RWPE2 (cell line): ENCODE measurements around the gene POU4F1.

Experiments used
- ATAC-seq: fragments of 200-7000 bp; cut with Tn5 transposase; 3 replicates; pipeline ENCODE4 v1.9.1; 2021; ENCODE audit warnings: low read depth
- DNase-seq: peaks from one replicate; pipeline ENCODE4 v3.0.0-alpha.2; 2020; ENCODE audit warnings: low spot score
- H3K27ac ChIP-seq: fragments of 450-650 bp; 2 replicates; pipeline ENCODE4 v1.5.1; 2017; ENCODE audit warnings: mild to moderate bottlenecking; ENCODE audit not compliant: poor library complexity, severe bottlenecking
- H3K27me3 ChIP-seq: fragments of 250-450 bp; sonication (Bioruptor Pico); 2 replicates; pipeline ENCODE4 v1.5.1; 2021; ENCODE audit warnings: mild to moderate bottlenecking, moderate library complexity; ENCODE audit not compliant: insufficient read depth, poor library complexity, severe bottlenecking
- H3K36me3 ChIP-seq: fragments of 250-450 bp; sonication (Bioruptor Pico); 2 replicates; pipeline ENCODE4 v1.5.1; 2020; ENCODE audit warnings: low read depth, mild to moderate bottlenecking, moderate library complexity
- H3K4me1 ChIP-seq: fragments of 250-450 bp; sonication (Bioruptor Pico); 2 replicates; pipeline ENCODE4 v1.5.1; 2021; ENCODE audit warnings: mild to moderate bottlenecking, moderate library complexity; ENCODE audit not compliant: insufficient read depth, poor library complexity, severe bottlenecking
- H3K4me3 ChIP-seq: fragments of 250-450 bp; sonication (Bioruptor Pico); 2 replicates; pipeline ENCODE4 v1.5.1; 2021; ENCODE audit warnings: mild to moderate bottlenecking, moderate library complexity; ENCODE audit not compliant: severe bottlenecking
- H3K9me3 ChIP-seq: fragments of 250-450 bp; sonication (Bioruptor Pico); 2 replicates; pipeline ENCODE4 v1.5.1; 2021; ENCODE audit warnings: mild to moderate bottlenecking, moderate library complexity; ENCODE audit not compliant: severe bottlenecking
- TF ChIP-seq, protein P1 (sequence below): fragments of 450-650 bp; IDR thresholded peaks from one replicate; pipeline ENCODE4 v1.5.1; 2017; ENCODE audit warnings: mild to moderate bottlenecking, moderate library complexity; ENCODE audit not compliant: poor library complexity, severe bottlenecking

Gene POU4F1

DNA sequence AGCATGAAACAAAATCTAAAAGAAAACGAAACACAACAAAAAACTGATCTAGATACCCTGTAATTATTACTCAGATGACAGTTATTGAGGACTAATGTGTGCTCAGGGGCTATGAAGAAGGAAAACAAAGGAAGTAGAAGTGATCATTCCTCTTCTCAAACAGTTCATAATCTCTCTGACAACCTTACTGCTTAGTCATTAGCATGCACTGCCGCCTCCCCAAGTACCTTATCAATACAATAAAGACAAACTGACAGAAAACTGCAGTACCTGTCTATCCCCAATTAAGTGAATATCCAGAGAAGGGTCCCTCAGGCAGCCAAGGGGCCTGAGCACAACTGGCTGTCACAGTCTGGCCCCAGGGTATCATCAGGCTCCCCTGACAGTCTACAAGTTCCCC lies 22.0 kb upstream of the POU4F1 start:
- no peak for DNase-seq
- Histone ChIP-seq H3K27ac (no peak overlapping the region), H3K4me1 (no peaks in the 10 kb centered on the region), H3K4me3 (no peak overlapping the region), H3K36me3 (peaks cover 30% of the 10 kb centered on the region), H3K27me3 (no peaks in the 10 kb centered on the region), H3K9me3 (no peaks in the 10 kb centered on the region)
- ATAC-seq: no peak
- TF ChIP-seq, protein P1, sequence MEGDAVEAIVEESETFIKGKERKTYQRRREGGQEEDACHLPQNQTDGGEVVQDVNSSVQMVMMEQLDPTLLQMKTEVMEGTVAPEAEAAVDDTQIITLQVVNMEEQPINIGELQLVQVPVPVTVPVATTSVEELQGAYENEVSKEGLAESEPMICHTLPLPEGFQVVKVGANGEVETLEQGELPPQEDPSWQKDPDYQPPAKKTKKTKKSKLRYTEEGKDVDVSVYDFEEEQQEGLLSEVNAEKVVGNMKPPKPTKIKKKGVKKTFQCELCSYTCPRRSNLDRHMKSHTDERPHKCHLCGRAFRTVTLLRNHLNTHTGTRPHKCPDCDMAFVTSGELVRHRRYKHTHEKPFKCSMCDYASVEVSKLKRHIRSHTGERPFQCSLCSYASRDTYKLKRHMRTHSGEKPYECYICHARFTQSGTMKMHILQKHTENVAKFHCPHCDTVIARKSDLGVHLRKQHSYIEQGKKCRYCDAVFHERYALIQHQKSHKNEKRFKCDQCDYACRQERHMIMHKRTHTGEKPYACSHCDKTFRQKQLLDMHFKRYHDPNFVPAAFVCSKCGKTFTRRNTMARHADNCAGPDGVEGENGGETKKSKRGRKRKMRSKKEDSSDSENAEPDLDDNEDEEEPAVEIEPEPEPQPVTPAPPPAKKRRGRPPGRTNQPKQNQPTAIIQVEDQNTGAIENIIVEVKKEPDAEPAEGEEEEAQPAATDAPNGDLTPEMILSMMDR: no peak

DNA sequence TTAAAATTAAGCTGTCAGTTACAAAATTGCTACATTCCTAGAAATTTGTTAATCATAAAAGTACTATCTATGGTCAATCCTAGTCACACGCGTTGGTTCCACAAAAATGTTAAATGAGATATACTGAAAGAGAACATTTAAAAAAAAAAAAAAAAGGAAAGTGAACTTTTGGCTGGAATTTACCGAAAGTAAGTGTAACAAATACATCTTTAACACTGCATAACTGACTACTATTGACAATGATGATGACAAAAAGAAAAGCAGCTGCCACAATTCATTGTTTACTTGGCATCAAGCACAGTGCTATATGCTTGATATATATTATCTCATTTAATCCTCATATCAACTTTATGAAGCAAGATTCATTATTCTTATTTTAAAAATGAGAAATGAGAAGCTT lies 19.8 kb upstream of the POU4F1 start:
- no peaks in the 10 kb centered on the region for H3K27me3 ChIP-seq
- no peak for DNase-seq
- H3K36me3 ChIP-seq: peaks cover 26% of the 10 kb centered on the region
- no peaks in the 10 kb centered on the region for H3K4me1 ChIP-seq
- no peak overlapping the region for H3K4me3 ChIP-seq
- TF ChIP-seq, protein P1: no peak
- H3K27ac ChIP-seq: no peak overlapping the region
- H3K9me3 ChIP-seq: no peaks in the 10 kb centered on the region
- no peak for ATAC-seq

DNA sequence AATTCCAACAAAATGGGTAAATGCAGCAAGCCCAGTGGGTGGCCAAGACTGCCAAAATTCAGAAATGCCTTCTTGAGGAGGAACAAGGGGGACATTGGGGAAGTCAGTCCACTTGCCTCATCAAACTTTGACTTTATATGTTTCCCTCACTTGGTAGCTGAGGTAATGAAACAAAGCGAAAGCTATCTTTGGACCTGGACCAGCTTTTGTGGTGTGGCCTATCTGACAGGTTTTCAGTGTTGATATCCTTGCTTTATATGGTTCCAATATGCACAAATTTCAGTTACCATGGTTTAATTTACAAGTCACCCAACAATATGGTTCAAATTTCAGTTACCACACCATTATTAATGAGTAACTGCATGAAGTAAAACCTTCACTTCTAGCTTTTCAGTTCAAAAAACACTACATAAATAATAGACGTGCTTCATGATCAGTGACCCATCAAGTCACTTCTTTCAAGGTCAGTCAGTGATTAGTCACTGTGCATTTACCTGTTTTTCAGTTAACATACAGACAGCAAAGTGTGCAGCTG lies 17.7 kb upstream of the POU4F1 start:
- Histone ChIP-seq H3K27ac (no peak overlapping the region), H3K36me3 (peaks cover 32% of the 10 kb centered on the region), H3K27me3 (no peaks in the 10 kb centered on the region), H3K9me3 (no peaks in the 10 kb centered on the region), H3K4me3 (no peak overlapping the region), H3K4me1 (no peaks in the 10 kb centered on the region)
- TF ChIP-seq, protein P1: no peak
- DNase-seq (no peak), ATAC-seq (no peak)

DNA sequence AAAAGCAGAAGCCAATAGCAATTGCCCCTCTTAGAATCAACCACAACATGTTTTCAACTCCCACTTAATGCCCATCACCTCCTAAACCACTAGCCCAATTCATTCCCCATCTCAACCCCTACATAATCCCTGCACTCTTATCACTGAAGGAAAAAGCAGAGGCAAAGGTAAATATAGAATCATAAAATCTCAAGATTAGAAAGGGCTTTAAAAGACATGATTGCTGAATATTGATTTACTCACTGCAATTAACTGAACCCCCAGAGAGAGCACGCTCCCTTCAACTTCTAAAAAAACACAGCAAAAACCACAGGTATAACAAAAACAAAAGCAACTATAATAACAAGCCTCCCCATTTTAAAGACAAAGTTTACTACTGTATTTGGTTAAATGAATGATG lies 15.1 kb upstream of the POU4F1 start:
- H3K4me3 ChIP-seq: no peak overlapping the region
- no peaks in the 10 kb centered on the region for H3K9me3 ChIP-seq
- H3K27ac ChIP-seq: no peak overlapping the region
- no peak for ATAC-seq
- H3K27me3 ChIP-seq: no peaks in the 10 kb centered on the region
- TF ChIP-seq, protein P1: no peak
- H3K36me3 ChIP-seq: peaks cover 21% of the 10 kb centered on the region
- no peak for DNase-seq
- no peaks in the 10 kb centered on the region for H3K4me1 ChIP-seq

DNA sequence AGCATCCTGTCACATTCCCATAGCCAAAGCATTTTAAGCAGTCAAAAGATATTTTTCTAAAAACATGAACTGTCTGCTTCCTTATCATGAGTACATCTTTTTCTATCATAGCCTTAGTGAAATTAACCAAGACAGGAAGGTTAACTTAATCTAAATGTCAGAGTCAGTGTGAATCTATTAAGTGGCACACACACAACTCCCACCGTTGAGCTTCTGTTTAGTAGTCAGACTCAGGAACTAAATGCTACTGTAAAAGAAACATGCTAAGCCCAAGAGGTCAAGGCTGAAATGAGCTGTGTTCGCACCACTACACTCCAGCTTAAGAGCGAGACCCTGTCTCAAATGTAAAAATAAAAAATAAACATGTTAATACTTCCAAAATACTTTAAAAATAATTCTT lies 7.7 kb upstream of the POU4F1 start:
- H3K27ac ChIP-seq: no peak overlapping the region
- no peak overlapping the region for H3K4me3 ChIP-seq
- ATAC-seq (no peak), DNase-seq (no peak)
- H3K4me1 ChIP-seq: peaks cover 6% of the 10 kb centered on the region
- TF ChIP-seq, protein P1: no peak
- H3K36me3 ChIP-seq: no peaks in the 10 kb centered on the region; the same call in 1 of the 2 replicates
- H3K27me3 ChIP-seq: peaks cover 58% of the 10 kb centered on the region
- H3K9me3 ChIP-seq: no peaks in the 10 kb centered on the region
